Thyroid gland (tissue), 4 donors: ENCODE data around the gene FAM117B. TPM values are rescaled to one million over a fixed set of nuclear protein-coding genes. Genes with fewer than 3 reads are reported as not detected.
A peak's percentile ranks its signal among the peaks of the same experiment; 100 is the strongest.

Experiments
- DNase-seq, 2 donors: peaks; one replicate each; pipeline ENCODE4 v3.0.0-alpha.2; 2019
- H3K27ac ChIP-seq, 3 donors: fragments of 200-600 bp; sonication (generic); 1 replicate in 2 of 3; 2 replicates in 1 of 3; pipeline ENCODE4 v1.5.1; 2016 to 2019; ENCODE audit warnings: mild to moderate bottlenecking in 1 of 3, moderate library complexity in 1 of 3
- H3K27me3 ChIP-seq: fragments of 200-600 bp; sonication (generic); one replicate; pipeline ENCODE4 v1.5.1; 2019
- H3K36me3 ChIP-seq, 2 donors: fragments of 200-600 bp; sonication (generic); one replicate each; pipeline ENCODE4 v1.5.1; 2016 to 2019
- H3K4me1 ChIP-seq, 2 donors: fragments of 200-600 bp; sonication (generic); one replicate each; pipeline ENCODE4 v1.5.1; 2017 to 2019
- H3K4me3 ChIP-seq, 3 donors: fragments of 200-600 bp; sonication (generic); replicated peaks in 1 of 3; 1 replicate in 2 of 3; 2 replicates in 1 of 3; pipeline ENCODE4 v1.5.1; 2016; ENCODE audit warnings: mild to moderate bottlenecking in 1 of 3
- H3K9me3 ChIP-seq: fragments of 200-600 bp; sonication (generic); one replicate; pipeline ENCODE4 v1.5.1; 2017
- POLR2A ChIP-seq, 2 donors: fragments of 450-650 bp; IDR thresholded peaks; one replicate each; pipeline ENCODE4 v1.6.1; 2017; ENCODE audit warnings: antibody characterized with exemption in 2 of 2, mild to moderate bottlenecking in 2 of 2, moderate library complexity in 1 of 2
- WGBS, 2 donors: methylation state at CpG; one replicate each; pipeline ENCODE4 v1.1.5; 2017; 5-methylcytosine and 5-hydroxymethylcytosine counted together
- intact Hi-C: fragments of 100-400 bp; cut with DNase I; formaldehyde crosslinking; loops from one replicate; pipeline ENCODE4 v1.15.1; 2023
- total RNA-seq, 4 donors: library from RNA; depleted of rRNA; stranded (reverse); fragments of >200 nt; gene quantifications; one replicate each; pipeline ENCODE4 v1.2.3, GENCODE V29; 2016
- TF ChIP-seq, protein P1 (sequence below), 6 experiments: fragments of 200-600 bp in 3 of 6; fragments of 450-650 bp in 3 of 6; sonication (generic) in 3 of 6; IDR thresholded peaks; one replicate each; pipeline ENCODE4 v1.5.1; 2016 to 2019; ENCODE audit warnings: antibody characterized with exemption in 6 of 6, mild to moderate bottlenecking in 2 of 6, inconsistent platforms in 1 of 6, moderate library complexity in 1 of 6

FAM117B gene
- total RNA-seq, 4 donors from 2014 or later: 6.7 to 12.4 (median 7.7) TPM

DNA sequence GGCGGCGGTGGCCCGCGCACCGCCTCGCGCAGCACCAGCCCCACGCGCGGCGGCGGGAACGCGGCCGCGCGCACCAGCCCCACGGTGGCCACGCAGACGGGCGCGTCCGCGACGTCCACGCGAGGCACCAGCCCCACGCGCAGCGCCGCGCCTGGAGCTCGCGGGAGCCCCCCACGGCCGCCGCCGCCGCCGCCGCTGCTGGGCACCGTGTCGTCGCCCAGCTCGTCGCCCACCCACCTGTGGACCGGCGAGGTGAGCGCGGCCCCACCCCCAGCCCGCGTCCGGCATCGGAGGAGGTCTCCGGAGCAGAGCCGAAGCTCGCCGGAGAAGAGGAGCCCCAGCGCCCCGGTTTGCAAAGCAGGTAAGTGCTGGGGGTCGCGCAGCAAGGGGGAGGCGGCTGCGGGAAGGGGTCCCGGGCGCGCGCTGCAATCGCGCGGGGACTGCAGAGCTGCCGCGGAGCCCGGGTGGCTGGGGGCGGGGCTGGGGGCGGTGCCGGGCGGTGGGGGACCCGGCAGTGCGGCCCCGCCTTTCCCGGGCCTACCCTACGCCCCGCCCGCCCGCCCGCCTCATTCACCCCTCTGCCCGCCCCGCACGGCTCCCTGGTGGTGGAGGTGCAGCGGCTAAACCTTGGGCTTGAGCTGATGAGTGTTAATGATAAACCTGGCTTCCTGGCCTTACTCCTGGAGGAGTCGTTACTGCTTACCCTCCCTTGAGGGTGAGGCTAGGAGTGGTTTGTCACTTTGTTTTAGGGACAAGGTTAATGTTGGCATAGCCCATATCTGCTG lies 851 bp downstream of the FAM117B start:
- no peaks in the 10 kb centered on the region for H3K9me3 ChIP-seq
- WGBS, 2 donors: 0% methylated on average over 1 to 4 of the region's 92 CpGs
- peaks cover 4 to 14% of the 10 kb centered on the region in 2 donors for H3K4me1 ChIP-seq
- peak overlapping the region; percentile 68 to 94 (median 71) for H3K4me3 ChIP-seq
- peak in 1 of 2 donors; percentile 39 for TF ChIP-seq POLR2A (IDR thresholded peaks at IDR 0.05)
- TF ChIP-seq, protein P1, sequence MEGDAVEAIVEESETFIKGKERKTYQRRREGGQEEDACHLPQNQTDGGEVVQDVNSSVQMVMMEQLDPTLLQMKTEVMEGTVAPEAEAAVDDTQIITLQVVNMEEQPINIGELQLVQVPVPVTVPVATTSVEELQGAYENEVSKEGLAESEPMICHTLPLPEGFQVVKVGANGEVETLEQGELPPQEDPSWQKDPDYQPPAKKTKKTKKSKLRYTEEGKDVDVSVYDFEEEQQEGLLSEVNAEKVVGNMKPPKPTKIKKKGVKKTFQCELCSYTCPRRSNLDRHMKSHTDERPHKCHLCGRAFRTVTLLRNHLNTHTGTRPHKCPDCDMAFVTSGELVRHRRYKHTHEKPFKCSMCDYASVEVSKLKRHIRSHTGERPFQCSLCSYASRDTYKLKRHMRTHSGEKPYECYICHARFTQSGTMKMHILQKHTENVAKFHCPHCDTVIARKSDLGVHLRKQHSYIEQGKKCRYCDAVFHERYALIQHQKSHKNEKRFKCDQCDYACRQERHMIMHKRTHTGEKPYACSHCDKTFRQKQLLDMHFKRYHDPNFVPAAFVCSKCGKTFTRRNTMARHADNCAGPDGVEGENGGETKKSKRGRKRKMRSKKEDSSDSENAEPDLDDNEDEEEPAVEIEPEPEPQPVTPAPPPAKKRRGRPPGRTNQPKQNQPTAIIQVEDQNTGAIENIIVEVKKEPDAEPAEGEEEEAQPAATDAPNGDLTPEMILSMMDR (IDR thresholded peaks at IDR 0.05): peak in 1 of 6 experiments; percentile 10
- no peaks in the 10 kb centered on the region for H3K27me3 ChIP-seq
- no peaks in the 10 kb centered on the region for H3K36me3 ChIP-seq
- H3K27ac ChIP-seq: peak overlapping the region; percentile 75 to 95 (median 75)
- peak; percentile 82 for DNase-seq
- intact Hi-C loops: no loop called here

DNA sequence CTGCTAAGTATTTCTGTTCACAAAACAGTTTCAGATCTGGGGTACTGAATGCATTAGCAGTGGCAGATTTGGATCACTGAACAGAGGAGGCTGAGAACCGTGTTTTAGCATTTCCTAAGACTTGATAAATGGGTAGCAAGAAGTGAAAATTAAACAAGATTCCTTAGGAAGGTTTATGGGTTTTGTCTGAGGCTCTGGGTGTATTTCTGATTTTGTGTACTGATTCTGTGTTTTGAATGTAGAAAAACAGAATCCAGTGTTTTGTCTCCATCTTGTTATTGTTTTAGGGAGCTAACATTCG lies 1.4 kb downstream of the FAM117B start:
- Histone ChIP-seq H3K27me3 (no peaks in the 10 kb centered on the region), H3K4me3 (peak overlapping the region in 1 of 3 donors; percentile 94), H3K4me1 (peaks cover 4 to 14% of the 10 kb centered on the region in 2 donors), H3K9me3 (no peaks in the 10 kb centered on the region), H3K27ac (peak overlapping the region; percentile 75 to 95 (median 75)), H3K36me3 (no peaks in the 10 kb centered on the region)
- 1 to 6% methylated on average over 2 of the region's 2 CpGs for WGBS, 2 donors
- intact Hi-C loops: no loop called here
- TF ChIP-seq, protein P1 (IDR thresholded peaks at IDR 0.05): no peak
- no peak for TF ChIP-seq POLR2A (IDR thresholded peaks at IDR 0.05)
- no peak for DNase-seq

DNA sequence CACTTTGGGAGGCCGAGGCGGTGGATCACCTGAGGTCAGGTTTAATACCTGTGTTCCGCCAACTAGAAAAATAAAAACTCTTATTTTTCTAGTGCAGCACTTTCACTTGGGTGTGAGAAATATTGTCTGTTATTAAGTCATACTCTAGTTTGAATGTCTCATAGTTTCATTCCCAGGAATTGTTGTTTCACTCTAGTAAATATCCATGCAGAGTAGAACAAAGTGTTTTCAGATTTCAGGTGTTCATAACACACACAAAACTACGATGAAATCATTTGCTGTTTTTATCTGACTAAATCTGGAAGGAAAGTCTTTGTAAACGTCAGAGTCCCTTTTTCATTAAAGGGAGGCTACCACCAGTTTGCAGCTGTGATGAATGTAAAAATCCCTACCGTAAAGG lies 4.0 kb downstream of the FAM117B start:
- Histone ChIP-seq H3K36me3 (no peaks in the 10 kb centered on the region), H3K9me3 (no peaks in the 10 kb centered on the region), H3K27me3 (no peaks in the 10 kb centered on the region), H3K4me3 (no peak overlapping the region), H3K4me1 (peaks cover 4 to 14% of the 10 kb centered on the region in 2 donors), H3K27ac (no peak overlapping the region)
- DNase-seq: no peak
- WGBS, 2 donors: 88 to 94% methylated on average over 6 of the region's 6 CpGs
- TF ChIP-seq, protein P1 (IDR thresholded peaks at IDR 0.05): no peak
- TF ChIP-seq POLR2A (IDR thresholded peaks at IDR 0.05): no peak
- intact Hi-C loops: no loop called here

DNA sequence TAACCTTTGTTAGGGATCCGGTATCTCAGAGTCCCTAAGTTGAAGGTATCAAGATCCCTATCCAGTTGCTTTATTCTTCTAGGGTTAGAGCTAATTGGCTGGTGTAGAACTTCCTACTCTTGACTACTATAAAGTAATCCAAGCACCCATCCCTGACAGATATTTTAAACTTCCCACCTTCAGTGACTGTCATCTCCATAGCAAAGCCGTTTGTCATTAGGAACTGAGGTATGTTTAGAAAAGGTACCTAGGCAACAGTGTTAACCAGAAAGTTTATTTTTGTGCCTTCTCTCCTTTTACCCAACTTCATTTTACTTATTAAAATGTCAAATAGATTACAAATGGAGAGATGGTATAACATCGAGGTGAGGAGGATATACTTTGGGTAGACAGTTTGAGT lies 4.5 kb downstream of the FAM117B start:
- Histone ChIP-seq H3K4me1 (peaks cover 4 to 14% of the 10 kb centered on the region in 2 donors), H3K27me3 (no peaks in the 10 kb centered on the region), H3K9me3 (no peaks in the 10 kb centered on the region), H3K36me3 (no peaks in the 10 kb centered on the region), H3K27ac (no peak overlapping the region), H3K4me3 (no peak overlapping the region)
- intact Hi-C loops: no loop called here
- WGBS, 2 donors: 88 to 90% methylated on average over 3 of the region's 3 CpGs
- no peak for DNase-seq
- TF ChIP-seq, protein P1 (IDR thresholded peaks at IDR 0.05): no peak
- TF ChIP-seq POLR2A (IDR thresholded peaks at IDR 0.05): no peak

DNA sequence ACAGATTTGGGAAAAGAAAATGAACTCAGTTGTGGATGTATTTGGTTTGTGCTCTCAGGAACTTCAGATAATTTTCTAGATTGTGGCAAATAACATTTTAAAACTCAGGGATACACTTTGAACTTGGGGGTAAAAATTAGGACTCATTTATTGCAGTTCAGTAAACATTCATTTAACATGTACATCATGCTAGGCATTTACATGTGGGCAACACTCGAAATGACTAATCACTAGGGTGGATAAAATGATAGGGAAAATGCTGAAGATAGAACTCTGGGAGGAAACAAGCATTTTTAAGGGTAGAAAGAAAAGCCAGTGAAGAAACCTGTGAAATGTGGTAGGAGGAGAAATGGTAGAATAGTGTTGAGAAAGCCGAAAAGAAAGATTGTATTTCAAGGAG lies 7.8 kb downstream of the FAM117B start:
- H3K27ac ChIP-seq: no peak overlapping the region
- WGBS, 2 donors: 63 to 85% methylated on average over 2 of the region's 2 CpGs

More for the DNA sequence above, 7.8 kb downstream of the FAM117B start:
- H3K4me1 ChIP-seq: no peaks in the 10 kb centered on the region
- intact Hi-C loops: no loop called here
- H3K27me3 ChIP-seq: no peaks in the 10 kb centered on the region
- no peaks in the 10 kb centered on the region for H3K9me3 ChIP-seq
- H3K36me3 ChIP-seq: no peaks in the 10 kb centered on the region
- no peak overlapping the region for H3K4me3 ChIP-seq
- no peak for DNase-seq
- TF ChIP-seq, protein P1 (IDR thresholded peaks at IDR 0.05): no peak
- no peak for TF ChIP-seq POLR2A (IDR thresholded peaks at IDR 0.05)
